OCI-LY7 (cell line): ENCODE measurements around the gene RGN. TPM values are rescaled to one million over a fixed set of nuclear protein-coding genes. Genes with fewer than 3 reads are reported as not detected.
"Not testable (repeated sequence)": the region's sequence is repeated elsewhere in the genome, so short reads cannot be mapped to it uniquely, and the experiment has no call there.

Experiments
- BruUV-seq: library from RNA; stranded (reverse); fragments of 400-500 nt; replicated peaks from 2 replicates; lab custom pipeline; 2021; lab: Mats Ljungman, UMichigan
- CTCF ChIA-PET: fragments of 300-600 bp; sonication (Branson Sonifier 250); formaldehyde crosslinking; loops from one replicate; lab custom pipeline; 2022; ENCODE audit warnings: antibody characterized with exemption; ENCODE audit not compliant: unreplicated experiment; lab: Charles Lee
- POLR2A ChIA-PET: fragments of 300-600 bp; sonication (Branson Sonifier 250); formaldehyde crosslinking; loops from one replicate; lab custom pipeline; 2022; ENCODE audit warnings: antibody characterized with exemption; lab: Charles Lee
- DNase-seq: peaks from one replicate; pipeline ENCODE4 v3.0.0-alpha.2; 2015; ENCODE audit warnings: low spot score
- H2AFZ ChIP-seq: fragments of 200-600 bp; sonication (generic), shearing (Covaris generic); 2 replicates; pipeline ENCODE4 v1.6.1; 2014; ENCODE audit warnings: mild to moderate bottlenecking, antibody characterized with exemption, low read length, moderate library complexity
- H3K27ac ChIP-seq: fragments of 200-600 bp; sonication (generic); 2 replicates; pipeline ENCODE4 v1.5.1; 2014; ENCODE audit warnings: mixed run types, low read depth, mild to moderate bottlenecking, moderate library complexity, low read length, inconsistent platforms; ENCODE audit not compliant: poor library complexity, severe bottlenecking
- H3K36me3 ChIP-seq: fragments of 200-600 bp; sonication (generic); 2 replicates; pipeline ENCODE4 v1.6.1; 2014; ENCODE audit warnings: mild to moderate bottlenecking, antibody characterized with exemption, low read length, moderate library complexity, mixed read lengths; ENCODE audit not compliant: insufficient read depth
- H3K4me1 ChIP-seq: fragments of 200-600 bp; sonication (generic); 2 replicates; pipeline ENCODE4 v1.5.1; 2014; ENCODE audit warnings: mild to moderate bottlenecking, low read length; ENCODE audit not compliant: insufficient read depth, poor library complexity, severe bottlenecking
- H3K4me2 ChIP-seq: fragments of 200-600 bp; sonication (generic); 2 replicates; pipeline ENCODE4 v1.6.1; 2014; ENCODE audit warnings: mild to moderate bottlenecking, low read length
- H3K4me3 ChIP-seq: fragments of 200-600 bp; sonication (generic); 2 replicates; pipeline ENCODE4 v1.5.1; 2014; ENCODE audit warnings: mild to moderate bottlenecking, low read depth, low read length; ENCODE audit not compliant: poor library complexity, severe bottlenecking
- H3K79me2 ChIP-seq: fragments of 200-600 bp; sonication (generic); 2 replicates; pipeline ENCODE4 v1.6.1; 2016; ENCODE audit warnings: low read depth, mild to moderate bottlenecking, low read length, moderate library complexity, mixed read lengths; ENCODE audit not compliant: insufficient read depth
- H3K9me2 ChIP-seq: fragments of 200-600 bp; sonication (generic); 2 replicates; pipeline ENCODE4 v1.6.1; 2016; ENCODE audit warnings: mild to moderate bottlenecking, low read length, mixed read lengths; ENCODE audit not compliant: insufficient read depth
- H3K9me3 ChIP-seq: fragments of 200-600 bp; sonication (generic); 2 replicates; pipeline ENCODE4 v1.6.1; 2014; ENCODE audit warnings: mild to moderate bottlenecking, mixed run types, low read length, mixed read lengths
- H4K20me1 ChIP-seq: fragments of 200-600 bp; sonication (generic); 2 replicates; pipeline ENCODE4 v1.6.1; 2014; ENCODE audit warnings: mild to moderate bottlenecking, antibody characterized with exemption, low read length, moderate library complexity, mixed read lengths; ENCODE audit not compliant: insufficient read depth
- EZH2phosphoT487 ChIP-seq: fragments of 200-600 bp; sonication (generic); IDR thresholded peaks from 2 replicates; pipeline ENCODE4 v1.6.1; 2018; ENCODE audit warnings: low read depth, borderline replicate concordance, mild to moderate bottlenecking, mixed run types, antibody characterized with exemption, low read length, moderate library complexity, mixed read lengths
- intact Hi-C: fragments of 100-400 bp; cut with micrococcal nuclease; formaldehyde crosslinking; loops from one replicate; pipeline ENCODE4 v1.10.0; 2022; ENCODE audit not compliant: unreplicated experiment
- total RNA-seq, 2 experiments: library from RNA; depleted of rRNA in 1 of 2; stranded (reverse); fragments of >200 nt in 1 of 2; shearing (Covaris generic) in 1 of 2; gene quantifications; 2 replicates each; pipeline ENCODE4 v1.2.3, GENCODE V29; 2014 to 2022
- TF ChIP-seq, protein P1 (sequence below): fragments of 200-600 bp; sonication (generic); conservative IDR thresholded peaks from 2 replicates; pipeline ENCODE4 v1.5.1; 2014; ENCODE audit warnings: mild to moderate bottlenecking, antibody characterized with exemption, low read length, moderate library complexity, mixed read lengths

The RGN gene
- total RNA-seq, 2 experiments from 2014 or later, result 0.25 TPM; not detected in 1

GRCh38 chrX:47129157-47129898 lies 51.1 kb downstream of the RGN start:
- BruUV-seq, result TSS peak; percentile 88
- Histone ChIP-seq H3K9me3 (no peaks in the 10 kb centered on the region), H3K4me1 (peaks cover 4% of the 10 kb centered on the region), H3K4me3 (peak overlapping the region; percentile 81), H3K27ac (peak overlapping the region; percentile 66), H3K36me3 (no peaks in the 10 kb centered on the region), H2AFZ (peak overlapping the region; percentile 97), H3K79me2 (no peaks in the 10 kb centered on the region), H3K4me2 (peak overlapping the region; percentile 73), H3K9me2 (no peaks in the 10 kb centered on the region), H4K20me1 (no peaks in the 10 kb centered on the region)
- ChIA-PET POLR2A (interaction anchor here (0.6 to 0.9 kb wide), 4 partner anchors 9 to 956 kb away, joined by 3 to 4 read pairs (median 3); partner anchors contain the start of genes NDUFB11 and RBM10), CTCF (no interaction called here)
- TF ChIP-seq EZH2phosphoT487, result no peak
- TF ChIP-seq, protein P1, sequence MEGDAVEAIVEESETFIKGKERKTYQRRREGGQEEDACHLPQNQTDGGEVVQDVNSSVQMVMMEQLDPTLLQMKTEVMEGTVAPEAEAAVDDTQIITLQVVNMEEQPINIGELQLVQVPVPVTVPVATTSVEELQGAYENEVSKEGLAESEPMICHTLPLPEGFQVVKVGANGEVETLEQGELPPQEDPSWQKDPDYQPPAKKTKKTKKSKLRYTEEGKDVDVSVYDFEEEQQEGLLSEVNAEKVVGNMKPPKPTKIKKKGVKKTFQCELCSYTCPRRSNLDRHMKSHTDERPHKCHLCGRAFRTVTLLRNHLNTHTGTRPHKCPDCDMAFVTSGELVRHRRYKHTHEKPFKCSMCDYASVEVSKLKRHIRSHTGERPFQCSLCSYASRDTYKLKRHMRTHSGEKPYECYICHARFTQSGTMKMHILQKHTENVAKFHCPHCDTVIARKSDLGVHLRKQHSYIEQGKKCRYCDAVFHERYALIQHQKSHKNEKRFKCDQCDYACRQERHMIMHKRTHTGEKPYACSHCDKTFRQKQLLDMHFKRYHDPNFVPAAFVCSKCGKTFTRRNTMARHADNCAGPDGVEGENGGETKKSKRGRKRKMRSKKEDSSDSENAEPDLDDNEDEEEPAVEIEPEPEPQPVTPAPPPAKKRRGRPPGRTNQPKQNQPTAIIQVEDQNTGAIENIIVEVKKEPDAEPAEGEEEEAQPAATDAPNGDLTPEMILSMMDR, result no peak
- intact Hi-C loops, result no loop called here
- peak; percentile 91 for DNase-seq

GRCh38 chrX:47129899-47130358 lies 51.7 kb downstream of the RGN start:
- Histone ChIP-seq H3K4me3 (peak overlapping the region; percentile 81), H4K20me1 (no peaks in the 10 kb centered on the region), H3K27ac (no peak overlapping the region), H3K36me3 (no peaks in the 10 kb centered on the region), H3K79me2 (no peaks in the 10 kb centered on the region), H3K4me2 (peak overlapping the region; percentile 73), H3K9me2 (no peaks in the 10 kb centered on the region), H2AFZ (0 out of 2 replicates have a peak overlapping the region, but pooled peaks have one; percentile 97), H3K4me1 (peaks cover 4% of the 10 kb centered on the region), H3K9me3 (no peaks in the 10 kb centered on the region)
- POLR2A ChIA-PET, result interaction anchor here (0.6 to 0.9 kb wide), 4 partner anchors 10 to 955 kb away, joined by 3 to 4 read pairs (median 3); no protein-coding TSS in a partner anchor
- intact Hi-C loops, result no loop called here
- CTCF ChIA-PET, result no interaction called here
- DNase-seq, result no peak
- no peak for TF ChIP-seq EZH2phosphoT487
- TF ChIP-seq, protein P1, result no peak
- no TSS peak for BruUV-seq

- Histone ChIP-seq H3K4me2 (no peak overlapping the region), H3K4me1 (peaks cover 2% of the 10 kb centered on the region), H3K36me3 (no peaks in the 10 kb centered on the region), H3K9me2 (no peaks in the 10 kb centered on the region), H2AFZ (no peak overlapping the region), H3K4me3 (no peak overlapping the region), H3K27ac (no peak overlapping the region), H3K79me2 (no peaks in the 10 kb centered on the region), H4K20me1 (no peaks in the 10 kb centered on the region), H3K9me3 (no peaks in the 10 kb centered on the region)
- BruUV-seq, result no TSS peak
- ChIA-PET CTCF (no interaction called here), POLR2A (no interaction called here)
- TF ChIP-seq, protein P1, result no peak
- TF ChIP-seq EZH2phosphoT487, result no peak
- DNase-seq, result no peak
- intact Hi-C loops, result no loop called here
These were observed 55.2 kb downstream of the RGN start for GRCh38 chrX:47133493-47133892.

GRCh38 chrX:47135650-47136049 lies 57.4 kb downstream of the RGN start:
- H3K79me2 ChIP-seq, DNase-seq, CTCF ChIA-PET, H3K9me2 ChIP-seq, H3K36me3 ChIP-seq, H4K20me1 ChIP-seq, H3K9me3 ChIP-seq, H3K4me1 ChIP-seq, H2AFZ ChIP-seq, H3K4me2 ChIP-seq, H3K27ac ChIP-seq, H3K4me3 ChIP-seq, BruUV-seq, intact Hi-C loops: not testable (repeated sequence)
- POLR2A ChIA-PET, result interaction anchor here (0.6 to 2.1 kb wide), 2 partner anchors 9 to 76 kb away, joined by 3 to 11 read pairs; partner anchors contain the start of genes NDUFB11 and RBM10
